ENCODE data around the gene DCANP1.

GRCh38 chr5:135481387-135481786, 34.2 kb upstream of the DCANP1 start:
- no peak for TF ChIP-seq CTCF (IDR thresholded peaks at IDR 0.05; ENCODE audit: insufficient read depth, low read length)
- no peak for TF ChIP-seq REST (IDR thresholded peaks at IDR 0.05; ENCODE audit: insufficient replicate concordance, low read depth)
- peak; percentile 71 for TF ChIP-seq POLR2AphosphoS5 (IDR thresholded peaks at IDR 0.05; ENCODE audit: low read depth)
- no peak for TF ChIP-seq GABPA (IDR thresholded peaks at IDR 0.05; ENCODE audit: low read depth)
- TF ChIP-seq SPI1 (IDR thresholded peaks at IDR 0.05; ENCODE audit: borderline replicate concordance, low read depth) = peak; percentile 91

Data from HL-60 (cell line).